HG03460 (cell line): Measurements from ENCODE around the gene CBY2.
"Not testable (repeated sequence)": the region's sequence is repeated elsewhere in the genome, so short reads cannot be mapped to it uniquely, and the experiment has no call there.

Source experiments
- ATAC-seq: cut with Tn5 transposase; IDR thresholded peaks from one replicate; pipeline ENCODE4 v1.9.1; 2021; ENCODE audit not compliant: unreplicated experiment

CBY2 gene

GRCh38 chr13:45702088-45702487, at the start of gene CBY2:
CBY2 (plus strand) TSS chr13:45702320; CDS start chr13:45702391, 71 bp downstream.
- ATAC-seq, result no peak

GRCh38 chr13:45654633-45655349, 47.3 kb upstream of the CBY2 start:
- no peak for ATAC-seq

- no peak for ATAC-seq
Observed at GRCh38 chr13:45658586-45659235, 43.4 kb upstream of the CBY2 start.

- ATAC-seq, result no peak
Observed at GRCh38 chr13:45659536-45659935, 42.6 kb upstream of the CBY2 start.

- not testable (repeated sequence) for ATAC-seq
Observed at GRCh38 chr13:45660458-45660857, 41.7 kb upstream of the CBY2 start.

GRCh38 chr13:45662162-45662561, 40.0 kb upstream of the CBY2 start:
- ATAC-seq, result no peak

GRCh38 chr13:45662903-45663302, 39.2 kb upstream of the CBY2 start:
- not testable (repeated sequence) for ATAC-seq

- ATAC-seq, result not testable (repeated sequence)
Observed at GRCh38 chr13:45669626-45670025, 32.5 kb upstream of the CBY2 start.

- ATAC-seq, result no peak
Observed at GRCh38 chr13:45670189-45670885, 31.8 kb upstream of the CBY2 start.

- no peak for ATAC-seq
Observed at GRCh38 chr13:45674908-45675307, 27.2 kb upstream of the CBY2 start.

GRCh38 chr13:45678282-45678681, 23.8 kb upstream of the CBY2 start:
- no peak for ATAC-seq

- no peak for ATAC-seq
Observed at GRCh38 chr13:45681113-45681512, 21.0 kb upstream of the CBY2 start.

GRCh38 chr13:45682494-45683008, 19.6 kb upstream of the CBY2 start:
- ATAC-seq, result no peak

GRCh38 chr13:45683701-45684100, 18.4 kb upstream of the CBY2 start:
- no peak for ATAC-seq

GRCh38 chr13:45688577-45688976, 13.5 kb upstream of the CBY2 start:
- no peak for ATAC-seq

GRCh38 chr13:45690636-45691035, 11.5 kb upstream of the CBY2 start:
- ATAC-seq, result no peak

- ATAC-seq, result no peak
Observed at GRCh38 chr13:45691251-45691650, 10.9 kb upstream of the CBY2 start.

- ATAC-seq, result no peak
Observed at GRCh38 chr13:45691667-45692066, 10.5 kb upstream of the CBY2 start.

- peak; percentile 41 for ATAC-seq
Observed at GRCh38 chr13:45695198-45695730, 6.9 kb upstream of the CBY2 start.

GRCh38 chr13:45696610-45697226, 5.4 kb upstream of the CBY2 start:
- ATAC-seq, result no peak
